SK-N-SH treated with all-trans-retinoic acid at 6 μM for 48 hours (cell line): ENCODE measurements around the gene WNK2.

Source experiments
- ATAC-seq: fragments of 200-7000 bp; cut with Tn5 transposase; 3 replicates; pipeline ENCODE4 v1.9.1; 2020; ENCODE audit warnings: mild to moderate bottlenecking, moderate library complexity
- ARNTL ChIP-seq: fragments of 450-650 bp; formaldehyde crosslinking; IDR thresholded peaks from 2 replicates; pipeline ENCODE4 v1.5.0; 2020; ENCODE audit warnings: low read depth, mild to moderate bottlenecking, moderate library complexity, borderline replicate concordance
- BACH2 ChIP-seq: fragments of 250-450 bp; sonication (Bioruptor Pico); IDR thresholded peaks from 2 replicates; pipeline ENCODE4 v1.9.0; 2021; ENCODE audit warnings: mild to moderate bottlenecking, borderline replicate concordance
- CSDC2 ChIP-seq: fragments of 250-450 bp; sonication (Bioruptor Pico); IDR thresholded peaks from 2 replicates; pipeline ENCODE4 v1.5.0; 2020; ENCODE audit warnings: mild to moderate bottlenecking, moderate library complexity
- ESRRG ChIP-seq: fragments of 250-450 bp; sonication (Bioruptor Pico); IDR thresholded peaks from 2 replicates; pipeline ENCODE4 v1.6.1; 2021; ENCODE audit warnings: mild to moderate bottlenecking
- GLIS3 ChIP-seq: fragments of 250-450 bp; sonication (Bioruptor Pico); IDR thresholded peaks from 2 replicates; pipeline ENCODE4 v1.5.0; 2020; ENCODE audit warnings: mild to moderate bottlenecking, moderate library complexity
- ISL1 ChIP-seq: fragments of 250-450 bp; sonication (Bioruptor Pico); IDR thresholded peaks from 2 replicates; pipeline ENCODE4 v2.1.2; 2022; ENCODE audit warnings: mild to moderate bottlenecking, moderate library complexity
- OSR1 ChIP-seq: fragments of 250-450 bp; sonication (Bioruptor Pico); IDR thresholded peaks from 2 replicates; pipeline ENCODE4 v1.8.0; 2022; ENCODE audit warnings: moderate library complexity, mild to moderate bottlenecking, inconsistent platforms
- PPARA ChIP-seq: fragments of 250-450 bp; sonication (Bioruptor Pico); IDR thresholded peaks from 2 replicates; pipeline ENCODE4 v1.5.0; 2020; ENCODE audit warnings: mild to moderate bottlenecking, borderline replicate concordance
- RARB ChIP-seq: fragments of 250-450 bp; sonication (Bioruptor Pico); IDR thresholded peaks from 2 replicates; pipeline ENCODE4 v1.8.0; 2021; ENCODE audit warnings: mild to moderate bottlenecking, moderate library complexity
- SNAI2 ChIP-seq: fragments of 250-450 bp; sonication (Bioruptor Pico); IDR thresholded peaks from 2 replicates; pipeline ENCODE4 v1.5.0; 2020; ENCODE audit warnings: mild to moderate bottlenecking, moderate library complexity
- TCF4 ChIP-seq: fragments of 250-450 bp; sonication (Bioruptor Pico); IDR thresholded peaks from 2 replicates; pipeline ENCODE4 v1.8.0; 2021; ENCODE audit warnings: mild to moderate bottlenecking, moderate library complexity, borderline replicate concordance
- TOX ChIP-seq: fragments of 250-450 bp; sonication (Bioruptor Pico); IDR thresholded peaks from 2 replicates; pipeline ENCODE4 v1.8.0; 2021; ENCODE audit warnings: mild to moderate bottlenecking, moderate library complexity, borderline replicate concordance
- ZC3H10 ChIP-seq: fragments of 250-450 bp; sonication (Bioruptor Pico); IDR thresholded peaks from 2 replicates; pipeline ENCODE4 v1.5.1; 2021; ENCODE audit warnings: mild to moderate bottlenecking, moderate library complexity
- ZFP3 ChIP-seq: fragments of 250-450 bp; sonication (Bioruptor Pico); IDR thresholded peaks from 2 replicates; pipeline ENCODE4 v1.5.0; 2020; ENCODE audit warnings: mild to moderate bottlenecking, moderate library complexity
- ZFP30 ChIP-seq: fragments of 450-650 bp; formaldehyde crosslinking; IDR thresholded peaks from 2 replicates; pipeline ENCODE4 v1.5.0; 2022; ENCODE audit warnings: mild to moderate bottlenecking, moderate library complexity
- ZNF565 ChIP-seq: fragments of 450-650 bp; formaldehyde crosslinking; conservative IDR thresholded peaks from 2 replicates; pipeline ENCODE4 v1.5.0; 2020; ENCODE audit warnings: low read depth, mild to moderate bottlenecking, moderate library complexity
- ZNF70 ChIP-seq: fragments of 450-650 bp; formaldehyde crosslinking; IDR thresholded peaks from 2 replicates; pipeline ENCODE4 v1.5.0; 2020; ENCODE audit warnings: mild to moderate bottlenecking, moderate library complexity
- ZNF8 ChIP-seq: fragments of 450-650 bp; formaldehyde crosslinking; IDR thresholded peaks from 2 replicates; pipeline ENCODE4 v1.5.0; 2020; ENCODE audit warnings: mild to moderate bottlenecking, moderate library complexity
- TF ChIP-seq, protein P1 (sequence below): fragments of 250-450 bp; sonication (Bioruptor Pico); IDR thresholded peaks from 2 replicates; pipeline ENCODE4 v1.8.0; 2020; ENCODE audit warnings: mild to moderate bottlenecking, moderate library complexity, borderline replicate concordance
- TF ChIP-seq, protein P2 (sequence below): fragments of 250-450 bp; sonication (Bioruptor Pico); IDR thresholded peaks from 2 replicates; pipeline ENCODE4 v1.8.0; 2021; ENCODE audit warnings: low read depth, mild to moderate bottlenecking, moderate library complexity, borderline replicate concordance
- TF ChIP-seq, protein P3 (sequence below): fragments of 250-450 bp; sonication (Bioruptor Pico); IDR thresholded peaks from 2 replicates; pipeline ENCODE4 v1.5.0; 2020; ENCODE audit warnings: mild to moderate bottlenecking, moderate library complexity

The WNK2 gene

DNA sequence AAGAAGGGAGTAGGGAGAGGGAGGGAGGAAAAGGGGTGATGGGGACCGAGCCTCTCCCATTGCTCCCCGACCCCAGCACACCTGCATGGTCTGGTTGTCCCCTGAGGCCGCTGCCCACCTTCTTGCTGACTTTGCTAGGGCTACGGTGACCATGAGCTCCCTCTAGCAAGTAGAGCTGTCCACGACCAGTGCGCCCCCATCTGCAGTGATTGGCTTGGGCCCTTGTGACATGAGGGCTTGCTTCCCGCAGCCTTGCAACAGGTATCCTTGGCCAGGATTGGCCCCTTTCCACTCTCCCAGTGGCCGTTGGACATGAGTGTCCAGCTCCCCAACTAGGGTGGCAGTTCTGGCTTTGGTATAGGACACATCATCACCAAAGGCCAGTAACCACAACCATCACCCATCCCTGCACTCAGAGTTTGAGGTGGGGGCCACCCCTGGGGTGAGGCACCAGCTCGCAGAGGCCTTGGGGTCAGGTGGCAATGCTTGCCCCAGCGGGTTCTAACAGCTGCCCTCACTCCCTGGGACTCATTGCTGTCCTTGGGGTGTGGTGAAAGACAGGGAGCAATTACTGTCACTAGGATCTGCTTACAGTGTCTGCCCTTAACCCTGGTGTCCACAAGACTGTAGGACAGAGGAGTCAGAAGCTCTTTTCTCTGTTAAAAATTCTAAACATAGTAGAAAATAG is 32.7 kb upstream of the WNK2 start:
- no peak for ATAC-seq

DNA sequence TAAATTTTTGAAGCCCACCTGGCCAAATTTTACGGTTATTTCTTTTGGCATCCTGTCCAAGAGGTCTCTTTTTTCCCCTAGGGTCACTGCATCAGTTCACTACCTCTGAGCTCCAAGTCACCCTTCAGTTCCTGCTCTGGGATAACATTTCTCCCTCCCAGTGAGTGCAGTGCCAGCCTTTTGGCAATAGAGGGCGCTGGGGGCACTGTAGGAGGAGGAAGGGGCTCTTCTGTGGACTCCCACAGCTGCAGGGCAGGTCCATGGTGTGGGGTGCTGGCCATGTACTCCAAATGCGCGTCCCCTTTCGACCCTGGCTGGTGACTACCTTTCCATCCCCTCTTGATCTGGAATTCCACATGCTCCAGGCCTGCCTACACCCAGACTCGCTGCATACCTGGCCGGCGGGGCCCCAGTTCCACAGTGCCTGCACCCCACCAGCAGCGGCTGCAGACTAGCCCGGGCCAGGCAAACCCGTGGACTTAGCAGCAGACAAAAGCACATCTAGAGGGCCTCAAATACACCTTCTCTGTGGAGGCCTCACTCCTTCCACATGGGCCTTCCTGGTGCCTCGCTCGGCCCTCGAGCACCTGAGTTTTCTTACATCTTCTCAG is 29.5 kb upstream of the WNK2 start:
- ATAC-seq: peak; percentile 84
- TF ChIP-seq CSDC2 (CRISPR knock-in tag) (no peak), PPARA (CRISPR knock-in tag) (no peak), ARNTL (CRISPR knock-in tag) (no peak), TCF4 (CRISPR knock-in tag) (no peak), ZNF8 (no peak), BACH2 (no peak), ZFP3 (CRISPR knock-in tag) (no peak), ZNF565 (no peak), ZC3H10 (CRISPR knock-in tag) (no peak), GLIS3 (CRISPR knock-in tag) (no peak)
- TF ChIP-seq, protein P1, sequence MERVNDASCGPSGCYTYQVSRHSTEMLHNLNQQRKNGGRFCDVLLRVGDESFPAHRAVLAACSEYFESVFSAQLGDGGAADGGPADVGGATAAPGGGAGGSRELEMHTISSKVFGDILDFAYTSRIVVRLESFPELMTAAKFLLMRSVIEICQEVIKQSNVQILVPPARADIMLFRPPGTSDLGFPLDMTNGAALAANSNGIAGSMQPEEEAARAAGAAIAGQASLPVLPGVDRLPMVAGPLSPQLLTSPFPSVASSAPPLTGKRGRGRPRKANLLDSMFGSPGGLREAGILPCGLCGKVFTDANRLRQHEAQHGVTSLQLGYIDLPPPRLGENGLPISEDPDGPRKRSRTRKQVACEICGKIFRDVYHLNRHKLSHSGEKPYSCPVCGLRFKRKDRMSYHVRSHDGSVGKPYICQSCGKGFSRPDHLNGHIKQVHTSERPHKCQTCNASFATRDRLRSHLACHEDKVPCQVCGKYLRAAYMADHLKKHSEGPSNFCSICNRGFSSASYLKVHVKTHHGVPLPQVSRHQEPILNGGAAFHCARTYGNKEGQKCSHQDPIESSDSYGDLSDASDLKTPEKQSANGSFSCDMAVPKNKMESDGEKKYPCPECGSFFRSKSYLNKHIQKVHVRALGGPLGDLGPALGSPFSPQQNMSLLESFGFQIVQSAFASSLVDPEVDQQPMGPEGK (CRISPR knock-in tag): no peak

More for the DNA sequence above, 32.7 kb upstream of the WNK2 start:
- no peak for TF ChIP-seq ZC3H10 (CRISPR knock-in tag)
- TF ChIP-seq, protein P2, sequence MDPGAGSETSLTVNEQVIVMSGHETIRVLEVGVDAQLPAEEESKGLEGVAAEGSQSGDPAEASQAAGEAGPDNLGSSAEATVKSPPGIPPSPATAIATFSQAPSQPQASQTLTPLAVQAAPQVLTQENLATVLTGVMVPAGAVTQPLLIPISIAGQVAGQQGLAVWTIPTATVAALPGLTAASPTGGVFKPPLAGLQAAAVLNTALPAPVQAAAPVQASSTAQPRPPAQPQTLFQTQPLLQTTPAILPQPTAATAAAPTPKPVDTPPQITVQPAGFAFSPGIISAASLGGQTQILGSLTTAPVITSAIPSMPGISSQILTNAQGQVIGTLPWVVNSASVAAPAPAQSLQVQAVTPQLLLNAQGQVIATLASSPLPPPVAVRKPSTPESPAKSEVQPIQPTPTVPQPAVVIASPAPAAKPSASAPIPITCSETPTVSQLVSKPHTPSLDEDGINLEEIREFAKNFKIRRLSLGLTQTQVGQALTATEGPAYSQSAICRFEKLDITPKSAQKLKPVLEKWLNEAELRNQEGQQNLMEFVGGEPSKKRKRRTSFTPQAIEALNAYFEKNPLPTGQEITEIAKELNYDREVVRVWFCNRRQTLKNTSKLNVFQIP (CRISPR knock-in tag): no peak
- TF ChIP-seq TCF4 (CRISPR knock-in tag): no peak
- no peak for TF ChIP-seq OSR1 (CRISPR knock-in tag)
- TF ChIP-seq ZFP3 (CRISPR knock-in tag): no peak
- TF ChIP-seq, protein P3, sequence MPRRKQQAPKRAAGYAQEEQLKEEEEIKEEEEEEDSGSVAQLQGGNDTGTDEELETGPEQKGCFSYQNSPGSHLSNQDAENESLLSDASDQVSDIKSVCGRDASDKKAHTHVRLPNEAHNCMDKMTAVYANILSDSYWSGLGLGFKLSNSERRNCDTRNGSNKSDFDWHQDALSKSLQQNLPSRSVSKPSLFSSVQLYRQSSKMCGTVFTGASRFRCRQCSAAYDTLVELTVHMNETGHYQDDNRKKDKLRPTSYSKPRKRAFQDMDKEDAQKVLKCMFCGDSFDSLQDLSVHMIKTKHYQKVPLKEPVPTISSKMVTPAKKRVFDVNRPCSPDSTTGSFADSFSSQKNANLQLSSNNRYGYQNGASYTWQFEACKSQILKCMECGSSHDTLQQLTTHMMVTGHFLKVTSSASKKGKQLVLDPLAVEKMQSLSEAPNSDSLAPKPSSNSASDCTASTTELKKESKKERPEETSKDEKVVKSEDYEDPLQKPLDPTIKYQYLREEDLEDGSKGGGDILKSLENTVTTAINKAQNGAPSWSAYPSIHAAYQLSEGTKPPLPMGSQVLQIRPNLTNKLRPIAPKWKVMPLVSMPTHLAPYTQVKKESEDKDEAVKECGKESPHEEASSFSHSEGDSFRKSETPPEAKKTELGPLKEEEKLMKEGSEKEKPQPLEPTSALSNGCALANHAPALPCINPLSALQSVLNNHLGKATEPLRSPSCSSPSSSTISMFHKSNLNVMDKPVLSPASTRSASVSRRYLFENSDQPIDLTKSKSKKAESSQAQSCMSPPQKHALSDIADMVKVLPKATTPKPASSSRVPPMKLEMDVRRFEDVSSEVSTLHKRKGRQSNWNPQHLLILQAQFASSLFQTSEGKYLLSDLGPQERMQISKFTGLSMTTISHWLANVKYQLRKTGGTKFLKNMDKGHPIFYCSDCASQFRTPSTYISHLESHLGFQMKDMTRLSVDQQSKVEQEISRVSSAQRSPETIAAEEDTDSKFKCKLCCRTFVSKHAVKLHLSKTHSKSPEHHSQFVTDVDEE (CRISPR knock-in tag): no peak
- no peak for TF ChIP-seq ARNTL (CRISPR knock-in tag)
- no peak for TF ChIP-seq CSDC2 (CRISPR knock-in tag)
- no peak for TF ChIP-seq ZFP30 (CRISPR knock-in tag)
- no peak for TF ChIP-seq ZNF565
- TF ChIP-seq PPARA (CRISPR knock-in tag): no peak
- no peak for TF ChIP-seq BACH2
- TF ChIP-seq, all 23 proteins: peak for 0

DNA sequence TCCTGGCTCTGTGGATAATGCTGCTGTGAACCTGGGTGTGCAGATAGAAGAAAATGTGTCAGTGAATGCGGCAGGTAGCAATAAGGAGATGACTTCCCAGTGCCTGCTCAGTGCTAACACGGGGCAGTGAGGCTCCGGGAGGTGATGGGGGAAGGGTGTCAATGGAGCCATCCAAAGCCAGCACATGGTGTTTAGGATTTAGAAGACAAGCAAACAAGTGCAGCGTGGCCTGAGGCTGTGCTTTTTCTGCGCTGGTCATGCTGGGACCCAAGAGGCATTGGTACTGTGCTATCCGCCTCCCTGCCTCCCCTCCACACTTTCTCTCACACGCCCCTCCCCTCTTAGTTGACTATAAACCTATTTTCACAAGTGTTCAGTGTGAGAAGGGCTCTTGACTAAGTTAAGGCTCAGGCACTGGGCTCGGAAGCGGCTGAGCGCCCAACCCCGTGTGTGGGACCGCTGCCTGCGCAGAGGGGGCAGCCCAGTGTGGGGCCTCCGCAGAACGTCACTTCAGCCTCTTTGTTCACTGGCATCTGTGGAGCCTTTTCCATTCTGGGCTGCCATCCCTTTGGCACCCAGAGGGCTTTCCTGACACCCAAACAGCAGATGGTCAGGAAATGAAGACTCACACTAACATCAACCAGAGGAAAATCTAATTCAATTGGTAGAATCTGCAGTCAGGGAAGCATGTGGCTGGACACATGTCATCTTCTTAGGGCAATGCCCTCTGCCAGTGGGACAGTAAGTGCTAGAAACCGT is 28.0 kb upstream of the WNK2 start:
- no peak for ATAC-seq
- TF ChIP-seq ZNF70 (CRISPR knock-in tag) (no peak), SNAI2 (CRISPR knock-in tag) (no peak), PPARA (CRISPR knock-in tag) (no peak), OSR1 (CRISPR knock-in tag) (no peak), RARB (CRISPR knock-in tag) (no peak), ZNF565 (no peak), ISL1 (CRISPR knock-in tag) (no peak), BACH2 (no peak), ZC3H10 (CRISPR knock-in tag) (no peak), ARNTL (CRISPR knock-in tag) (no peak), ESRRG (CRISPR knock-in tag) (no peak), TOX (CRISPR knock-in tag) (no peak), CSDC2 (CRISPR knock-in tag) (no peak), ZFP3 (CRISPR knock-in tag) (no peak), ZFP30 (CRISPR knock-in tag) (no peak), TCF4 (CRISPR knock-in tag) (no peak)
- TF ChIP-seq, protein P3 (CRISPR knock-in tag): no peak
- TF ChIP-seq, protein P2 (CRISPR knock-in tag): no peak
